HAP-1 (cell line): ENCODE measurements around the gene RALGAPA2.
"Not testable (repeated sequence)": the region's sequence is repeated elsewhere in the genome, so short reads cannot be mapped to it uniquely, and the experiment has no call there.

Source experiments
- DNase-seq, 2 experiments: peaks; one replicate each; pipeline ENCODE4 v3.0.0-alpha.2; 2016 to 2020; ENCODE audit warnings: low spot score in 2 of 2
- H3K27me3 ChIP-seq: fragments of 250-450 bp; sonication (Bioruptor Pico); 2 replicates; pipeline ENCODE4 v1.5.1; 2020; ENCODE audit warnings: low read depth, mild to moderate bottlenecking, moderate library complexity
- H3K36me3 ChIP-seq: fragments of 250-450 bp; sonication (Bioruptor Pico); replicated peaks from 2 replicates; pipeline ENCODE4 v1.5.1; 2020; ENCODE audit warnings: mild to moderate bottlenecking
- H3K4me1 ChIP-seq: fragments of 250-450 bp; sonication (Bioruptor Pico); 2 replicates; pipeline ENCODE4 v1.5.1; 2020; ENCODE audit warnings: mild to moderate bottlenecking
- H3K4me3 ChIP-seq: fragments of 250-450 bp; sonication (Bioruptor Pico); 2 replicates; pipeline ENCODE4 v1.5.1; 2020; ENCODE audit warnings: mild to moderate bottlenecking, moderate library complexity
- H3K9me3 ChIP-seq: fragments of 250-450 bp; sonication (Bioruptor Pico); 2 replicates; pipeline ENCODE4 v1.5.1; 2020; ENCODE audit warnings: mild to moderate bottlenecking, moderate library complexity
- in situ Hi-C: fragments of 300-500 bp; cut with MboI; formaldehyde crosslinking; loops from 3 replicates; pipeline ENCODE4 v1.14.3; 2020; ENCODE audit warnings: low sequenced_read_pairs, inconsistent platforms, mixed read lengths

RALGAPA2 gene

GRCh38 chr20:20561172-20561571, 151.3 kb downstream of the RALGAPA2 start:
- Histone ChIP-seq H3K27me3 (no peaks in the 10 kb centered on the region), H3K36me3 (no peaks in the 10 kb centered on the region), H3K4me3 (no peak overlapping the region), H3K9me3 (no peaks in the 10 kb centered on the region), H3K4me1 (0 out of 2 replicates have a peak, but pooled peaks cover 2% of the 10 kb centered on the region)
- no peak for DNase-seq
- in situ Hi-C loops = loop anchor here (25.0 kb wide), 1 partner anchor 199 kb away; the partner anchor contains the start of gene INSM1

DNA sequence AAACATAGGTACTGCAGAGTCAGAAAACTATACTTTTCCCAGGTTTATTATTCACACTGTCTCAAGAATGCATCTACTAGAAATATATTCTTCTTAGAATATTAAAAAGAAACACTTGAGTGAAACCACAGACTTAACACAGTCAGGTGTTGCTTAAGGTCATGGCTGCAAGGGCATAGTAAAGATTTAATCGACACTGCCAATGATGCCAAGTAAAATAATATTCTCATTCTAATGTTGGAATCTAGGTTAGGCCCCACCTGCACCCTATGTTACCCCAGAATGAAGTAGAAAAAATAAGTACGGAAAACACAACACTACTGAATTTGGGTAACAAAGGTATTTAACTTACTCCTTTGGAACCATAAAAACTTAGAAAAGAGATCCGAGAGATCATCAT, 155.0 kb downstream of the RALGAPA2 start:
- in situ Hi-C loops = loop anchor here (25.0 kb wide), 1 partner anchor 195 kb away; the partner anchor contains the start of gene INSM1
- no peak for DNase-seq
- H3K27me3 ChIP-seq = no peaks in the 10 kb centered on the region
- no peak overlapping the region for H3K4me3 ChIP-seq
- no peaks in the 10 kb centered on the region for H3K36me3 ChIP-seq
- 0 out of 2 replicates have a peak, but pooled peaks cover 2% of the 10 kb centered on the region for H3K9me3 ChIP-seq
- peaks cover 3% of the 10 kb centered on the region for H3K4me1 ChIP-seq

- Histone ChIP-seq H3K27me3 (no peaks in the 10 kb centered on the region), H3K4me1 (peaks cover 16% of the 10 kb centered on the region), H3K36me3 (no peaks in the 10 kb centered on the region), H3K4me3 (no peak overlapping the region), H3K9me3 (0 out of 2 replicates have a peak, but pooled peaks cover 2% of the 10 kb centered on the region)
- in situ Hi-C loops = loop anchor here (25.0 kb wide), 1 partner anchor 194 kb away; the partner anchor contains the start of gene INSM1
- no peak for DNase-seq
Measured at GRCh38 chr20:20555838-20556237, 156.6 kb downstream of the RALGAPA2 start.

- no peak for DNase-seq
- peaks cover 16% of the 10 kb centered on the region for H3K4me1 ChIP-seq
- H3K9me3 ChIP-seq = 0 out of 2 replicates have a peak, but pooled peaks cover 2% of the 10 kb centered on the region
- H3K36me3 ChIP-seq = no peaks in the 10 kb centered on the region
- H3K4me3 ChIP-seq = no peak overlapping the region
- in situ Hi-C loops = loop anchor here (25.0 kb wide), 1 partner anchor 193 kb away; the partner anchor contains the start of gene INSM1
- no peaks in the 10 kb centered on the region for H3K27me3 ChIP-seq
Measured at GRCh38 chr20:20554951-20555350, 157.5 kb downstream of the RALGAPA2 start.

DNA sequence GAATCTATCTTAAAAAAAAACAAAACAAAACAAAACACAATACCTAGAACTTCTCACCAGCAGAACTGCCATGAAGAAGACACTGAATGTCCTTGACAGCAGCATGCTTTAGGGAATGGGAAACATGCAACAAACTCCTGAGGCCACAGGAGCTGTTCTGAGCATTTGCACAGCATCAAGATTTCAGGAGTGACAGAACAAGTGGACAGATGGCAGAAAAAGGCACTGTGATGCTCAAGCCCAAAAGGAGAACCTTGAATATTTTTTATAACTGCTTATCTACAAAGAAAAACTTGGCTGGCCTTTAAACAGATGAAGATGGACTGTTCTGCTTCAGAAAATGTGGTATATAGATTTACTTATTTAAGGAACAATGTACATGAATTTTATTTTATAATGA, 158.9 kb downstream of the RALGAPA2 start:
- Histone ChIP-seq H3K4me3 (no peak overlapping the region), H3K36me3 (no peaks in the 10 kb centered on the region), H3K4me1 (peaks cover 14% of the 10 kb centered on the region), H3K9me3 (0 out of 2 replicates have a peak, but pooled peaks cover 2% of the 10 kb centered on the region), H3K27me3 (no peaks in the 10 kb centered on the region)
- in situ Hi-C loops = loop anchor here (25.0 kb wide), 1 partner anchor 191 kb away; the partner anchor contains the start of gene INSM1
- DNase-seq = no peak

- H3K4me1 ChIP-seq = peaks cover 14% of the 10 kb centered on the region
- in situ Hi-C loops = loop anchor here (25.0 kb wide), 1 partner anchor 190 kb away; the partner anchor contains the start of gene INSM1
- no peak for DNase-seq
- H3K4me3 ChIP-seq = no peak overlapping the region
- H3K36me3 ChIP-seq = no peaks in the 10 kb centered on the region
- H3K27me3 ChIP-seq = no peaks in the 10 kb centered on the region
- 0 out of 2 replicates have a peak, but pooled peaks cover 2% of the 10 kb centered on the region for H3K9me3 ChIP-seq
Measured at GRCh38 chr20:20552076-20552475, 160.4 kb downstream of the RALGAPA2 start.

GRCh38 chr20:20551409-20551808, 161.0 kb downstream of the RALGAPA2 start:
- Histone ChIP-seq H3K27me3 (no peaks in the 10 kb centered on the region), H3K9me3 (0 out of 2 replicates have a peak, but pooled peaks cover 2% of the 10 kb centered on the region), H3K4me3 (no peak overlapping the region), H3K36me3 (no peaks in the 10 kb centered on the region), H3K4me1 (peaks cover 14% of the 10 kb centered on the region)
- in situ Hi-C loops = loop anchor here (25.0 kb wide), 1 partner anchor 189 kb away; the partner anchor contains the start of gene INSM1
- DNase-seq = no peak

DNA sequence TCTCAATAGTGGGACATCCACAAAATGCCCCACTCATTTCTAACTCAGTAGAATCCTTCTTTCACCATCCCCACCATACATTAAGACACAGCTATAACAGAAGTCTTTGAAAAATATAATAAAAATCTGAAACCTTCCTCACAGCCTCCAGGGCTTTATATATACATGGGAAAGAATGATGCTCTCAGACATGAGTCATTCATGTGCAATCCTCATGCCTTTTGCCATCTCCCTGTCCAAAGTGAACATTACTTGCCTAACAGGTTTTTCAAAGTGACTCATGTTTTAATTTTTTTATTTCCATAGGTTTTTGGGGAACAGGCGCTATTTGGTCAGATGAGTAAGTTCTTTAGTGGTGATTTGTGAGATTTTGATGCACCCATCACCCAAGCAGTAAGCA, 162.7 kb downstream of the RALGAPA2 start:
- no peak for DNase-seq
- in situ Hi-C loops = loop anchor here (25.0 kb wide), 1 partner anchor 187 kb away; the partner anchor contains the start of gene INSM1
- H3K9me3 ChIP-seq = no peaks in the 10 kb centered on the region

GRCh38 chr20:20549267-20549612, 163.2 kb downstream of the RALGAPA2 start:
- in situ Hi-C loops = no loop called here
- DNase-seq = no peak
- Histone ChIP-seq H3K9me3 (no peaks in the 10 kb centered on the region), H3K4me3 (no peak overlapping the region), H3K4me1 (peaks cover 14% of the 10 kb centered on the region), H3K27me3 (no peaks in the 10 kb centered on the region), H3K36me3 (no peaks in the 10 kb centered on the region)

More for the DNA sequence above, 162.7 kb downstream of the RALGAPA2 start:
- H3K4me1 ChIP-seq = peaks cover 14% of the 10 kb centered on the region
- H3K4me3 ChIP-seq = no peak overlapping the region
- no peaks in the 10 kb centered on the region for H3K36me3 ChIP-seq
- H3K27me3 ChIP-seq = no peaks in the 10 kb centered on the region

DNA sequence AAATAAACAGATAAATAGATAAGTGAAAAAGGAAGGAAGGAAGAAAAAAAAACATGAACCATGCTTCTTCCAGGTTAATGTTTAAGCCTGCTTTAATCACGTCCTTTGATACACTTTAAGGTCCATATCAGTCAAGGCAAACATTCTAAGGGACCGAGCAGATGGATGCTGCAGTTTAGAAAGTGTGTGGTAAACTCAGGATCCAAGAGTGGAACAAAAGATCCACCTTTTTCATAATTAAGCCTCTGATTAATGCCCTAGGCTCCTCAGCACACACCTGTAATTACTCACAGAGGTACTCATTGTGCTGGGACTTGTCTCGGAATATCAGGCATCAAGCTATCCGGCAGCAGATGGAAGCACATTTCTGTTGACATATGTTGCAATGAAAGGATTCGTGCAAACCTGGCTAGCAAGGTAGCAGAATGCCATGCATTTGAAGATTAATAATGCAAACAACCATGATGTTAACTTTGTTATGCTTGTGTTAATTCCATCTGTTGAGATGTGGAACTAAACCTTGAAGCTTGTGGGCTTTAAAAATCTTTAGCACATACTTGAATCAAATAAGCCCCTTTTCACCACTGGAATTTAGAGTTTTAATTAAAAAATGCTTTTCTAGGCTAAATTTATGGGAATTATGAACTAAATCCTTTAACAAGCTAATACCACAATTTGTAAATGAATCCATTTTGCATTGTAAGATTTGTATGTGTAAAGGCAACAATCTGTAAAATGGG, 163.7 kb downstream of the RALGAPA2 start:
- Histone ChIP-seq H3K4me1 (peaks cover 14% of the 10 kb centered on the region), H3K4me3 (no peak overlapping the region), H3K9me3 (no peaks in the 10 kb centered on the region), H3K27me3 (no peaks in the 10 kb centered on the region), H3K36me3 (no peaks in the 10 kb centered on the region)
- in situ Hi-C loops = no loop called here
- no peak for DNase-seq

DNA sequence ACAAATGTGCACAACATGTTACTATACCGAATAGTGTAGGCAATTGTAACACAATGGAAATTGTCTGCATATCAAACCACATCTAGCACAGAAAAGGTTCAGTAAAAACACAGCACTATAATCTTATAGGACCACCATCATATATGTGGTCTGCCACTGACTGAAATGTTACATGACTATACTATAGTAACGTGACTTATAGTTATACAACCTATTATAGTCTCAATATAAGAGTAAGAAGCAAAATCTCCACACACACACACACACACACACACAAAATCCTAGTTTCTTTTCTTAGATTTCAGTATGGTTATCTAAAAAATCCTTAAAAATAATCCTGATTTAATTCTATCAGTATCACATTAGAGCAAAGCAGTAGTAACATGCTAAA, 164.6 kb downstream of the RALGAPA2 start:
- Histone ChIP-seq H3K9me3 (no peaks in the 10 kb centered on the region), H3K27me3 (no peaks in the 10 kb centered on the region), H3K4me1 (peaks cover 14% of the 10 kb centered on the region), H3K4me3 (no peak overlapping the region), H3K36me3 (no peaks in the 10 kb centered on the region)
- in situ Hi-C loops = no loop called here
- DNase-seq = no peak

DNA sequence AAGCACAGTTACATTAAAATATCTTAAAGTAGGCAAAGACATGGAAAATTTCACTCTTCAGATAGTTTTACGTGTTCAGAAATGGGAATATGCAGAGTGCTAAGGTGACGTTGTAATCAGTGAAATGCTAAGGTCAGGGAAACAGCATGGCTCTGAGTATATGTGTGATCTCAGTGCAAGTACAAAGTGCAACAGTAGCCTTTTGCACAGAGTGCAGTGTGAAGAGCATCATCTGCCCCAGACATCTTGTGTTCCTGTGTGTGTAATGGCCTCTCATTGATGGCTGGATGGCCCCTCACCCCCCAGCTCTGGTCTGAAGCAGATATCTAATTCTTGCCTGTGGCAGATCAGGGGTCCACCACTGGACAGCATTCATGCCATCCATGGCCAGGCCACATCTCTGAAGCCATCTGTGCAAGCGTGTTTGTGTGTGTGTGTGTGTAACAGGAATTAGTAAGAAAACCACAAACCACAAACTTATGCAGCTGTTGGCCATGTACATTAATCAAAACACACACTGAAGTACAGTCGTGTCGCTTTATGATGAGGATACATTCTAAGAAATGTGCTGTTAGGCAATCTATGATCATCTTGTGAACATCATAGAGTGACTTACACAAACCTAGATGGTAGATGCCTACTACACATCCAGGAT, 165.1 kb downstream of the RALGAPA2 start:
- no peak for DNase-seq
- H3K9me3 ChIP-seq = no peaks in the 10 kb centered on the region
- H3K4me3 ChIP-seq = no peak overlapping the region
- no peaks in the 10 kb centered on the region for H3K36me3 ChIP-seq
- peaks cover 12% of the 10 kb centered on the region for H3K4me1 ChIP-seq
- in situ Hi-C loops = no loop called here
- H3K27me3 ChIP-seq = no peaks in the 10 kb centered on the region

- Histone ChIP-seq H3K4me3 (no peak overlapping the region), H3K9me3 (no peaks in the 10 kb centered on the region), H3K27me3 (no peaks in the 10 kb centered on the region), H3K4me1 (peaks cover 3% of the 10 kb centered on the region; the same call in 1 of the 2 replicates), H3K36me3 (no peaks in the 10 kb centered on the region)
- in situ Hi-C loops = no loop called here
- DNase-seq = no peak
Measured at GRCh38 chr20:20546402-20546801, 166.0 kb downstream of the RALGAPA2 start.

DNA sequence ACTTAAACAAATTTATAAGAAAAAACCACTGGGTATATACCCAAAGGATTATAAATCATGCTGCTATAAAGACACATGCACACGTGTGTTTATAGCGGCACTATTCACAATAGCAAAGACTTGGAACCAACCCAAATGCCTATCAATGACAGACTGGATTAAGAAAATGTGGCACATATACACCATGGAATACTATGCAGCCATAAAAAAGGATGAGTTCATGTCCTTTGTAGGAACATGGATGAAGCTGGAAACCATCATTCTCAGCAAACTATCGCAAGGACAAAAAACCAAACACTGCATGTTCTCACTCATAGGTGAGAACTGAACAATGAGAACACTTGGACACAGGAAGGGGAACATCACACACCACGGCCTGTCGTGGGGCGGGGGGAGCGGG, 169.1 kb downstream of the RALGAPA2 start:
- in situ Hi-C loops, H3K27me3 ChIP-seq: not testable (repeated sequence)

More for the DNA sequence above, 169.1 kb downstream of the RALGAPA2 start:
- not testable (repeated sequence) for H3K9me3 ChIP-seq, H3K4me1 ChIP-seq, H3K4me3 ChIP-seq, H3K36me3 ChIP-seq, DNase-seq
